OCI-LY1 (cell line): Measurements from ENCODE around the gene BLCAP.
"Not testable (repeated sequence)": the region's sequence is repeated elsewhere in the genome, so short reads cannot be mapped to it uniquely, and the experiment has no call there.

Experiments used
- H2AFZ ChIP-seq: fragments of 200-600 bp; sonication (generic), shearing (Covaris generic); 2 replicates; pipeline ENCODE4 v1.6.0; 2014; ENCODE audit warnings: antibody characterized with exemption, mild to moderate bottlenecking, low read length
- H3F3A ChIP-seq: fragments of 200-600 bp; sonication (generic), shearing (Covaris generic); 2 replicates; pipeline ENCODE4 v1.6.0; 2014; ENCODE audit warnings: mild to moderate bottlenecking, antibody characterized with exemption, low read length, moderate library complexity; ENCODE audit not compliant: insufficient read depth
- H3K27ac ChIP-seq: fragments of 200-600 bp; sonication (generic); 2 replicates; pipeline ENCODE4 v1.5.1; 2014; ENCODE audit warnings: low read length, mixed run types, mild to moderate bottlenecking, low read depth; ENCODE audit not compliant: poor library complexity, severe bottlenecking
- H3K27me3 ChIP-seq: fragments of 200-600 bp; sonication (generic); 2 replicates; pipeline ENCODE4 v1.6.0; 2014; ENCODE audit warnings: antibody characterized with exemption, mild to moderate bottlenecking, low read length, moderate library complexity; ENCODE audit not compliant: insufficient read depth
- H3K36me3 ChIP-seq: fragments of 200-600 bp; sonication (generic); 2 replicates; pipeline ENCODE4 v1.6.1; 2014; ENCODE audit warnings: mild to moderate bottlenecking, antibody characterized with exemption, low read length, moderate library complexity, mixed read lengths; ENCODE audit not compliant: insufficient read depth
- H3K4me1 ChIP-seq: fragments of 200-600 bp; sonication (generic); 2 replicates; pipeline ENCODE4 v1.5.1; 2014; ENCODE audit warnings: mild to moderate bottlenecking, low read length, moderate library complexity; ENCODE audit not compliant: insufficient read depth, severe bottlenecking
- H3K4me2 ChIP-seq: fragments of 200-600 bp; sonication (generic), shearing (Covaris generic); 2 replicates; pipeline ENCODE4 v1.6.1; 2014; ENCODE audit warnings: low read length
- H3K4me3 ChIP-seq: fragments of 200-600 bp; sonication (generic); 2 replicates; pipeline ENCODE4 v1.5.1; 2014; ENCODE audit warnings: low read length, low read depth, mild to moderate bottlenecking, mixed read lengths; ENCODE audit not compliant: poor library complexity, severe bottlenecking
- H3K79me2 ChIP-seq: fragments of 200-600 bp; shearing (Covaris generic); 2 replicates; pipeline ENCODE4 v1.6.1; 2016; ENCODE audit warnings: mixed run types, low read length, mixed read lengths; ENCODE audit not compliant: insufficient read depth
- H3K9ac ChIP-seq: fragments of 200-600 bp; sonication (generic), shearing (Covaris generic); 2 replicates; pipeline ENCODE4 v1.6.1; 2014; ENCODE audit warnings: mild to moderate bottlenecking, low read length, mixed read lengths
- H3K9me2 ChIP-seq: fragments of 200-600 bp; sonication (generic), shearing (Covaris generic); 2 replicates; pipeline ENCODE4 v1.6.1; 2014; ENCODE audit warnings: low read depth, mild to moderate bottlenecking, low read length, mixed read lengths
- H3K9me3 ChIP-seq: fragments of 200-600 bp; shearing (Covaris generic); 2 replicates; pipeline ENCODE4 v1.6.1; 2014; ENCODE audit warnings: low read length, mixed read lengths
- H4K20me1 ChIP-seq: fragments of 200-600 bp; sonication (generic), shearing (Covaris generic); 2 replicates; pipeline ENCODE4 v1.6.0; 2016; ENCODE audit warnings: mild to moderate bottlenecking, low read length; ENCODE audit not compliant: insufficient read depth
- CTCF ChIP-seq: fragments of 200-600 bp; sonication (generic), shearing (Covaris generic); IDR thresholded peaks from 2 replicates; pipeline ENCODE4 v1.5.1; 2017; ENCODE audit warnings: mild to moderate bottlenecking, antibody characterized with exemption, low read length, moderate library complexity, mixed read lengths
- EZH2 ChIP-seq: fragments of 200-600 bp; sonication (generic), shearing (Covaris generic); IDR thresholded peaks from 2 replicates; pipeline ENCODE4 v1.8.0; 2017; ENCODE audit warnings: borderline replicate concordance, mixed run types, mild to moderate bottlenecking, antibody characterized with exemption, low read length, moderate library complexity, mixed read lengths

The BLCAP gene

GRCh38 chr20:37552415-37552814 is 24.7 kb upstream of the BLCAP start:
- H3K4me2 ChIP-seq, result no peak overlapping the region
- H2AFZ ChIP-seq, result no peak overlapping the region
- H3K4me1 ChIP-seq, result no peaks in the 10 kb centered on the region
- H3K36me3 ChIP-seq, result no peaks in the 10 kb centered on the region
- no peaks in the 10 kb centered on the region for H3F3A ChIP-seq
- H3K4me3 ChIP-seq, result no peak overlapping the region
- H3K9ac ChIP-seq, result no peak overlapping the region
- no peaks in the 10 kb centered on the region for H3K27me3 ChIP-seq
- H3K79me2 ChIP-seq, result no peaks in the 10 kb centered on the region
- H3K27ac ChIP-seq, result no peak overlapping the region
- no peaks in the 10 kb centered on the region for H3K9me3 ChIP-seq
- TF ChIP-seq EZH2 (no peak), CTCF (no peak)
- H4K20me1 ChIP-seq, result no peaks in the 10 kb centered on the region
- H3K9me2 ChIP-seq, result no peaks in the 10 kb centered on the region

- not testable (repeated sequence) for H3K9me2 ChIP-seq, H3K4me1 ChIP-seq, H3K36me3 ChIP-seq, H3F3A ChIP-seq, H3K9ac ChIP-seq, H3K9me3 ChIP-seq, H3K4me2 ChIP-seq, H3K27me3 ChIP-seq, H3K27ac ChIP-seq, H4K20me1 ChIP-seq, H3K4me3 ChIP-seq, H3K79me2 ChIP-seq, H2AFZ ChIP-seq
Measured at GRCh38 chr20:37551660-37552059, 24.0 kb upstream of the BLCAP start.

- H3K9me2 ChIP-seq, H3K27ac ChIP-seq, H3K27me3 ChIP-seq, H3K4me1 ChIP-seq, H3K4me3 ChIP-seq, H3K9ac ChIP-seq, H3K9me3 ChIP-seq, H3K4me2 ChIP-seq, H3K79me2 ChIP-seq, H4K20me1 ChIP-seq, H2AFZ ChIP-seq, H3K36me3 ChIP-seq, H3F3A ChIP-seq: not testable (repeated sequence)
Measured at GRCh38 chr20:37550101-37550920, 22.6 kb upstream of the BLCAP start.

- no peaks in the 10 kb centered on the region for H4K20me1 ChIP-seq
- no peak overlapping the region for H3K4me3 ChIP-seq
- H3K9me2 ChIP-seq, result no peaks in the 10 kb centered on the region
- H3K36me3 ChIP-seq, result no peaks in the 10 kb centered on the region
- no peaks in the 10 kb centered on the region for H3K9me3 ChIP-seq
- H3K79me2 ChIP-seq, result no peaks in the 10 kb centered on the region
- TF ChIP-seq CTCF (no peak), EZH2 (no peak)
- H3K27ac ChIP-seq, result no peak overlapping the region
- no peaks in the 10 kb centered on the region for H3K4me1 ChIP-seq
- H3F3A ChIP-seq, result no peaks in the 10 kb centered on the region
- no peaks in the 10 kb centered on the region for H3K27me3 ChIP-seq
- H2AFZ ChIP-seq, result no peak overlapping the region
- no peak overlapping the region for H3K4me2 ChIP-seq
- H3K9ac ChIP-seq, result no peak overlapping the region
Measured at GRCh38 chr20:37547912-37548311, 20.2 kb upstream of the BLCAP start.
